Brain microvascular endothelial cell (primary cell): Measurements from ENCODE around the gene WNT10A.

ENCODE experiments used
- DNase-seq: peaks from one replicate; pipeline ENCODE4 v3.0.0-alpha.2; 2020
- H3K27ac ChIP-seq: fragments of 250-450 bp; sonication (Bioruptor Pico); 2 replicates; pipeline ENCODE4 v1.5.1; 2020; ENCODE audit warnings: mild to moderate bottlenecking, moderate library complexity
- H3K27me3 ChIP-seq: fragments of 250-450 bp; sonication (Bioruptor Pico); replicated peaks from 2 replicates; pipeline ENCODE4 v1.5.1; 2020; ENCODE audit warnings: mild to moderate bottlenecking
- H3K36me3 ChIP-seq: fragments of 250-450 bp; sonication (Bioruptor Pico); replicated peaks from 2 replicates; pipeline ENCODE4 v1.5.1; 2020; ENCODE audit warnings: mild to moderate bottlenecking
- H3K4me3 ChIP-seq: 2 replicates; pipeline ENCODE4 v1.5.1; 2011; ENCODE audit warnings: low read depth, mild to moderate bottlenecking, control low read depth, low read length, moderate library complexity
- CTCF ChIP-seq: IDR thresholded peaks from 2 replicates; pipeline ENCODE4 v1.5.1; 2011; ENCODE audit warnings: low read depth, mild to moderate bottlenecking, moderate library complexity, low read length, control low read depth, inconsistent platforms; ENCODE audit errors: missing control alignments
- in situ Hi-C: cut with HindIII; loops from 2 replicates; pipeline ENCODE4 v1.10.0; 2017; ENCODE audit warnings: low sequenced_read_pairs, low pct_ligation_motif_present

Gene WNT10A

GRCh38 chr2:218855305-218856166 is 25.1 kb upstream of the WNT10A start:
- no peak for TF ChIP-seq CTCF
- in situ Hi-C loops: no loop called here
- peaks cover 65% of the 10 kb centered on the region for H3K27me3 ChIP-seq
- H3K4me3 ChIP-seq: no peak overlapping the region
- no peak overlapping the region for H3K27ac ChIP-seq
- no peak for DNase-seq
- no peaks in the 10 kb centered on the region for H3K36me3 ChIP-seq

- H3K4me3 ChIP-seq: no peak overlapping the region
- no peak for DNase-seq
- in situ Hi-C loops: no loop called here
- peaks cover 71% of the 10 kb centered on the region for H3K27me3 ChIP-seq
- H3K36me3 ChIP-seq: no peaks in the 10 kb centered on the region
- no peak overlapping the region for H3K27ac ChIP-seq
- TF ChIP-seq CTCF: no peak
Observed at GRCh38 chr2:218856167-218856895, 24.3 kb upstream of the WNT10A start.

DNA sequence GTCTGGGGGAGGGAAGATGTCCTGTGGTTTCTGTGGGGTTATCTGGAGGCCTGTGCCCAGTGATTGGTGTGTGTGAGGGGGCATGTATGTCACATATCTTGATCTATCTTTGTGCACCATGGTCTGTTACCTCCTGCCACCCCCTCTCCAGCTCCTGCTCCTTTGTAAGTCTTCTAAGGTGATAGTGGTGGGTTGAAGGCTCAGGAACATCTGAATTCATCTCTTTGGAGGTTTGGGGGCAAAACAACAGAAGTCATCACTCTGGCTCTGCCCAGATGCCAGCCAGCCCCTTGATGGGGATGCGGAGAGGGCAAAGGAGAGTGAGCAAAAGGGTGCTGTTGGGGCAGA is 23.8 kb upstream of the WNT10A start:
- H3K4me3 ChIP-seq: no peak overlapping the region
- peaks cover 77% of the 10 kb centered on the region for H3K27me3 ChIP-seq

DNA sequence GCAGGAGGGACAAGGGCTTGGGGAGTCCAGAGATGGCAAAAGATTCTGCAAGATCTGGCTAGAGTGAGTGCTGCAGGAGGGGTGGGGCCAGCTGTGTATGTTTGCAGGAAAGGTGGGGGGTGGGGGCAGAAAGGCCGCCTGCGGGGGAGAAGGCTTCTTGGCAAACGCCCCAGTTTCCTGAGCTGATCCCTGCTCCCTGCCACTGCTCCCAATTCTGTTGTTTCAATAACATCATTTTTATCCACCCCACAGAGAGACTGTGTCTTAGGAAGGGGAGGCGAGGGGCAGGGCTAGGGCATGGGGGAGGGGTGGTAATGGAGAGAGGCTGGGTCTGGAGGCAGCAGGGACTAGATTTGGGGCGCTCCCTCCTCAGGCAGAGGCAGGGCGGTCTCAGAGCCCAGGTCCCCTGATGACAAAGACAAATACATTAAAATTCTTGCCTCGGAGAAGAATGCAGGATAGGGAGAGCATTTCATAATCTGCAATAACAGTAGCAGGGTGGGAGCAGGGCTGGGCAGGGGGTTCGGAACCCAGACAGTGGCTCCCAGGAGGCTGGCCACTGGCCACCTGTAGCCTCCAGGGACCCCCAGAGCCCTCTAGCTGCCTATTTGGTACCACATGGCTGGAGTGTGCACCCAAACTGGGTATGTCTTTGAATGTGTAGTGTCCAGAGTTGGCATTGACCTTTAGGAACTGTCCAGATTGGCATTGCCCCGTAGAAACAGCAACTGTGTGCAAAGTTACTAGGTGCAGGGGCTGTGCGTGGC is 23.1 kb upstream of the WNT10A start:
- TF ChIP-seq CTCF: no peak
- Histone ChIP-seq H3K27ac (no peak overlapping the region), H3K4me3 (no peak overlapping the region), H3K27me3 (peaks cover 79% of the 10 kb centered on the region), H3K36me3 (no peaks in the 10 kb centered on the region)
- in situ Hi-C loops: no loop called here
- DNase-seq: no peak

More for the DNA sequence above, 23.8 kb upstream of the WNT10A start:
- no peak for DNase-seq
- Histone ChIP-seq H3K27ac (no peak overlapping the region), H3K36me3 (no peaks in the 10 kb centered on the region)
- TF ChIP-seq CTCF: no peak
- in situ Hi-C loops: no loop called here

DNA sequence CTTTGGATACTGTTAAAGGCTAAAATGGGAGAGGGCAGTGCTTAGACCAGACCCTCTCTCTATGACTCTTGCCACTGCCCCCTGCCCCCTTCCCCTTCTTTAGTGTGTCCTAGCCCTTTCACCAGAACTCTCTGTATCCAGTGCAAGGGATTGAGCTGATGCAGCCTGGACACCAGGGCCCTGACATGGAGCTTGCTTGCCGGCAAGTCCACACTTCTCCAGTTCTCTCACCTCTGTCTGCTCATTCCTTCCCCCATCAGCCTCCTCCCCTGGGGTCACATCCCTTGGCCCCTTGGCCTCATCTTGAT is 22.6 kb upstream of the WNT10A start:
- Histone ChIP-seq H3K27me3 (peaks cover 77% of the 10 kb centered on the region), H3K36me3 (no peaks in the 10 kb centered on the region), H3K4me3 (no peak overlapping the region), H3K27ac (no peak overlapping the region)
- in situ Hi-C loops: no loop called here
- DNase-seq: no peak
- no peak for TF ChIP-seq CTCF
